HuH-7.5 (cell line): ENCODE data around the gene AP1M1.
A peak's percentile ranks its signal among the peaks of the same experiment; 100 is the strongest.

Source experiments
- DNase-seq: peaks from one replicate; pipeline ENCODE4 v3.0.0; 2011; ENCODE audit warnings: low spot score

Gene AP1M1

GRCh38 chr19:16232127-16232526 lies 34.4 kb downstream of the AP1M1 start:
- no peak for DNase-seq

- DNase-seq = no peak
These were observed 34.9 kb downstream of the AP1M1 start for GRCh38 chr19:16232568-16232967.

GRCh38 chr19:16233081-16233776 lies 35.5 kb downstream of the AP1M1 start:
- DNase-seq = no peak

- no peak for DNase-seq
These were observed 36.3 kb downstream of the AP1M1 start for GRCh38 chr19:16233836-16234551.

- DNase-seq = no peak
These were observed 37.1 kb downstream of the AP1M1 start for GRCh38 chr19:16234552-16235445.

- no peak for DNase-seq
These were observed 38.3 kb downstream of the AP1M1 start for GRCh38 chr19:16235811-16236652.

- DNase-seq = no peak
These were observed 46.4 kb downstream of the AP1M1 start for GRCh38 chr19:16244091-16244490.

GRCh38 chr19:16247353-16248182 lies 49.9 kb downstream of the AP1M1 start:
- peak; percentile 96 for DNase-seq

- DNase-seq = no peak
These were observed 50.8 kb downstream of the AP1M1 start for GRCh38 chr19:16248380-16249023.

- DNase-seq = no peak
These were observed 52.2 kb downstream of the AP1M1 start for GRCh38 chr19:16249826-16250404.

GRCh38 chr19:16252459-16253205 lies 54.9 kb downstream of the AP1M1 start:
- DNase-seq = no peak

- no peak for DNase-seq
These were observed 57.2 kb downstream of the AP1M1 start for GRCh38 chr19:16254851-16255408.

GRCh38 chr19:16257509-16258002 lies 59.8 kb downstream of the AP1M1 start:
- DNase-seq = no peak

GRCh38 chr19:16258440-16258903 lies 60.8 kb downstream of the AP1M1 start:
- no peak for DNase-seq

GRCh38 chr19:16259385-16260159 lies 61.9 kb downstream of the AP1M1 start:
- DNase-seq = no peak

- no peak for DNase-seq
These were observed 62.6 kb downstream of the AP1M1 start for GRCh38 chr19:16260160-16260811.

- DNase-seq = no peak
These were observed 63.1 kb downstream of the AP1M1 start for GRCh38 chr19:16260812-16261161.
